Measurements from ENCODE around the gene RPP14. TPM values are rescaled to one million over a fixed set of nuclear protein-coding genes. Genes with fewer than 3 reads are reported as not detected.

Gene RPP14
- total and polyA plus RNA-seq, 2 donors (not counting 1 experiment from before 2014, with no cell fraction given), result 10.6 to 17.1 TPM

GRCh38 chr3:58352626-58353025 lies 46.6 kb downstream of the RPP14 start:
- Histone ChIP-seq H3K36me3 (ENCODE audit: control insufficient read depth, insufficient read depth, low read length) (no peaks in the 10 kb centered on the region), H4K20me1 (ENCODE audit: control insufficient read depth, extremely low read depth, insufficient read depth, low read length) (no peaks in the 10 kb centered on the region), H3K4me1 (ENCODE audit: control insufficient read depth, extremely low read depth, insufficient read depth, low read length) (peaks cover 4% of the 10 kb centered on the region), H3K79me2 (ENCODE audit: control insufficient read depth, insufficient read depth, low read length) (peaks cover 7% of the 10 kb centered on the region), H2AFZ (ENCODE audit: low read length) (no peak overlapping the region), H3K9ac (ENCODE audit: insufficient read depth, low read length) (no peak overlapping the region), H3K27ac (ENCODE audit: insufficient read depth, low read length) (no peak overlapping the region), H3K4me3 (replicated peaks in 1 of 4; ENCODE audit: control extremely low read depth in 1 of 4, insufficient read depth in 1 of 4, low read depth in 3 of 4, low read length in 4 of 4) (no peak overlapping the region), H3K9me3 (ENCODE audit: control insufficient read depth, insufficient read depth, low read depth, low read length) (no peaks in the 10 kb centered on the region), H3K27me3 (ENCODE audit: control insufficient read depth, insufficient read depth, low read length) (no peaks in the 10 kb centered on the region), H3K4me2 (ENCODE audit: extremely low read depth, insufficient read depth, low read length) (no peak overlapping the region)
- DNase-seq (ENCODE audit: low read depth in 2 of 2), result no peak
- TF ChIP-seq CTCF (conservative IDR thresholded peaks at IDR 0.05 in 1 of 2, IDR thresholded peaks at IDR 0.05 in 1 of 2; ENCODE audit: low read depth in 1 of 2, low read length in 2 of 2), result no peak

GRCh38 chr3:58353722-58354553 lies 47.9 kb downstream of the RPP14 start:
- H3K27ac ChIP-seq (ENCODE audit: insufficient read depth, low read length), result no peak overlapping the region
- no peaks in the 10 kb centered on the region for H3K27me3 ChIP-seq (ENCODE audit: control insufficient read depth, insufficient read depth, low read length)
- no peaks in the 10 kb centered on the region for H3K9me3 ChIP-seq (ENCODE audit: control insufficient read depth, insufficient read depth, low read depth, low read length)
- H3K4me3 ChIP-seq (replicated peaks in 1 of 4; ENCODE audit: control extremely low read depth in 1 of 4, insufficient read depth in 1 of 4, low read depth in 3 of 4, low read length in 4 of 4), result no peak overlapping the region
- H4K20me1 ChIP-seq (ENCODE audit: control insufficient read depth, extremely low read depth, insufficient read depth, low read length), result no peaks in the 10 kb centered on the region
- TF ChIP-seq CTCF (conservative IDR thresholded peaks at IDR 0.05 in 1 of 2, IDR thresholded peaks at IDR 0.05 in 1 of 2; ENCODE audit: low read depth in 1 of 2, low read length in 2 of 2), result peak in 1 of 2 donors; percentile 16
- no peak for TF ChIP-seq EZH2 (IDR thresholded peaks at IDR 0.05; ENCODE audit: low read length, missing control alignments)
- peaks cover 6% of the 10 kb centered on the region for H3K4me1 ChIP-seq (ENCODE audit: control insufficient read depth, extremely low read depth, insufficient read depth, low read length)
- DNase-seq (ENCODE audit: low read depth in 2 of 2), result no peak
- H3K4me2 ChIP-seq (ENCODE audit: extremely low read depth, insufficient read depth, low read length), result no peak overlapping the region
- H3K36me3 ChIP-seq (ENCODE audit: control insufficient read depth, insufficient read depth, low read length), result no peaks in the 10 kb centered on the region
- H2AFZ ChIP-seq (ENCODE audit: low read length), result no peak overlapping the region
- H3K79me2 ChIP-seq (ENCODE audit: control insufficient read depth, insufficient read depth, low read length), result peaks cover 8% of the 10 kb centered on the region
- no peak overlapping the region for H3K9ac ChIP-seq (ENCODE audit: insufficient read depth, low read length)

- no peaks in the 10 kb centered on the region for H3K9me3 ChIP-seq (ENCODE audit: control insufficient read depth, insufficient read depth, low read depth, low read length)
- no peaks in the 10 kb centered on the region for H4K20me1 ChIP-seq (ENCODE audit: control insufficient read depth, extremely low read depth, insufficient read depth, low read length)
- peaks cover 6% of the 10 kb centered on the region for H3K4me1 ChIP-seq (ENCODE audit: control insufficient read depth, extremely low read depth, insufficient read depth, low read length)
- H3K27me3 ChIP-seq (ENCODE audit: control insufficient read depth, insufficient read depth, low read length), result no peaks in the 10 kb centered on the region
- no peak overlapping the region for H3K9ac ChIP-seq (ENCODE audit: insufficient read depth, low read length)
- no peak for DNase-seq (ENCODE audit: low read depth in 2 of 2)
- H2AFZ ChIP-seq (ENCODE audit: low read length), result no peak overlapping the region
- H3K27ac ChIP-seq (ENCODE audit: insufficient read depth, low read length), result no peak overlapping the region
- peaks cover 5% of the 10 kb centered on the region for H3K79me2 ChIP-seq (ENCODE audit: control insufficient read depth, insufficient read depth, low read length)
- H3K4me2 ChIP-seq (ENCODE audit: extremely low read depth, insufficient read depth, low read length), result no peak overlapping the region
- no peaks in the 10 kb centered on the region for H3K36me3 ChIP-seq (ENCODE audit: control insufficient read depth, insufficient read depth, low read length)
- no peak overlapping the region for H3K4me3 ChIP-seq (replicated peaks in 1 of 4; ENCODE audit: control extremely low read depth in 1 of 4, insufficient read depth in 1 of 4, low read depth in 3 of 4, low read length in 4 of 4)
- no peak for TF ChIP-seq EZH2 (IDR thresholded peaks at IDR 0.05; ENCODE audit: low read length, missing control alignments)
- TF ChIP-seq CTCF (conservative IDR thresholded peaks at IDR 0.05 in 1 of 2, IDR thresholded peaks at IDR 0.05 in 1 of 2; ENCODE audit: low read depth in 1 of 2, low read length in 2 of 2), result no peak
Measured at GRCh38 chr3:58355179-58355578, 49.1 kb downstream of the RPP14 start.

Data from fibroblast of lung (primary cell).